Measurements from ENCODE around the gene MGAT5.

MGAT5 gene

DNA sequence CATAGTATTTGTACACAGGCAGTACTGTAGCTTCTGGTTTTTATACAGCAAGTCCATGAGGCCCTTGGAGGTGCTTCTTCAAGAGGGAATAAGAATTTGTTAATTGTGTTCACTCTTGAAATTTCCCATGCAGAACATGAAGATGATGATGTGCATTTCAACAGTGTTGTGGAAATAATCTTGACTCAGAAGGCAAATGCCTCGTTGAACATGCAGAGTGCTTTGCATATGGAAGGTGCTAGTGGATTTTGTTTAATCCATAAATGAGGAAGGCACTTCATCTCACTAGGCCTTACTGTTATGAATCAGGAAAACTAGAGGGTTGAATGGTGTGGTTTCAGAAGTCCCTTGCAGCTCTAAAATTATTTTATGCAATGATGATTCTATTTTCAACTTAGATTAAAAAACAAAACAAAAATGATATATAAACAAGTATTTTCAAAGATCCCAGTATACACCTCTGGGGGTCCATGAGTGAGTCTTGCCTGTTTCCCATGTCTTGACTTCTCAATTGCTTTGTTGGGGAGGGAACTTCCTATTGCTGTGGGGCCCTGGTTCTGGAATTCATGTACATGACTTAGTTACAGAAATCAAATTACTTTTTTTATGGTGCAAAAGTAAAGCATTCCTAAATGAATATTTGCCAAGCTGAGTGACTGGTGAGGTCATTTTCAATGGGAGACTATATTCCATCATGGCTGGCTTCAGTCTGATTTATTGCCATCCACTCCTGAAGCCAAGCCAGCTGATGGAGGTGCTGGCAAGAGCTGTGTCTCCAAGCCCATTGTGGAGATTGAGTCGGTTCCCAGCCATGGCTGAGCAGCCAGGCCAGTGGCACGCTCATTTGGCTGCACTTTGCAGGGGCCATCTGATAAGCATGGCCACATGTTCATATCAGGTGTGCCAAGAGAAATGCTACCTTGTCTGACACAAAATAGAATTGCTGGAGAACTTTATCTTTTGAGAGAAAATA, 56.5 kb downstream of the MGAT5 start:
- no CpG with 5 or more reads among the region's 3 CpGs for WGBS, 2 donors (ENCODE audit: extremely low coverage in 2 of 2, insufficient read length in 2 of 2, insufficient replicate concordance in 1 of 2)
- Histone ChIP-seq H3K14ac (ENCODE audit: low read length) (no peak overlapping the region), H2BK12ac (ENCODE audit: low read length) (no peak overlapping the region)

DNA sequence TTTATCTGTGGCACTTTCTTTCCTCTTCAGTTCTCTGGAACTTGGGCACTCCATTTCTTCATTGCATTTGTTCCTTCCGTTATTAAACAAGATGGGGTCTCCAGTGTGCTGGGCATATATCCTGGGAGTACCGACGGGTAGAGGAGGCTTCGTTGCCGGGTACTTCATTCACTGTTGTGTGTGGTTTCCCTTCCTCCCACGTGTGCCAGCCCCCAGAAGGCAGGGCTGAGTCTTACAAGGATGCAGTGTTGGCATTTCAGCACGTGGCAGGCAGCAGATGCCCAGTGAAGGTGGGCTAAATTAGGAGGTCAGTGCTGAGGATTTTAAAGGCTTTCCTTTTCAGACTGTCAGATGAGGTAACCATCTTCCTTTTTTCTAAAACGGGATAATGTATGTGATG, 58.6 kb downstream of the MGAT5 start:
- Histone ChIP-seq H3K4me2 (ENCODE audit: insufficient read depth, low read length, poor library complexity, severe bottlenecking) (no peak overlapping the region), H2BK12ac (ENCODE audit: low read length) (no peak overlapping the region), H3K36me3 (replicated peaks in 1 of 2; ENCODE audit: control insufficient read depth in 2 of 2, insufficient read depth in 2 of 2, low read length in 2 of 2) (peaks cover 0 to under 1% of the 10 kb centered on the region in 2 donors), H2BK5ac (ENCODE audit: low read length) (no peak overlapping the region), H3K4ac (ENCODE audit: low read length) (no peak overlapping the region), H4K8ac (ENCODE audit: low read depth, low read length) (no peak overlapping the region), H3K79me1 (ENCODE audit: low read depth, low read length) (no peaks in the 10 kb centered on the region), H3K4me1 (ENCODE audit: control insufficient read depth in 2 of 2, insufficient read depth in 1 of 2, low read depth in 1 of 2, low read length in 2 of 2) (no peaks in the 10 kb centered on the region), H4K91ac (ENCODE audit: low read depth, low read length, poor library complexity) (no peak overlapping the region), H2AFZ (ENCODE audit: low read length) (no peak overlapping the region), H2BK120ac (ENCODE audit: low read depth, low read length) (no peak overlapping the region), H3K18ac (ENCODE audit: low read length) (no peak overlapping the region), H3K23ac (ENCODE audit: low read depth, low read length, poor library complexity) (no peak overlapping the region), H3K27ac (replicated peaks; ENCODE audit: low read length) (no peak overlapping the region), H3K4me3 (ENCODE audit: low read length in 2 of 2) (no peak overlapping the region), H2BK15ac (ENCODE audit: low read length) (no peak overlapping the region), H3K9ac (ENCODE audit: low read depth, low read length, poor library complexity) (no peak overlapping the region), H3K14ac (ENCODE audit: low read length) (no peak overlapping the region), H3K9me3 (replicated peaks in 1 of 2; ENCODE audit: control insufficient read depth in 2 of 2, insufficient read depth in 1 of 2, low read depth in 1 of 2, low read length in 2 of 2) (peaks cover 0 to 9% of the 10 kb centered on the region in 2 donors), H2AK5ac (ENCODE audit: low read depth, low read length) (no peak overlapping the region), H3K27me3 (ENCODE audit: control insufficient read depth in 3 of 3, insufficient read depth in 3 of 3, low read depth in 1 of 3, low read length in 3 of 3) (no peaks in the 10 kb centered on the region)
- no CpG with 5 or more reads among the region's 8 CpGs for WGBS, 2 donors (ENCODE audit: extremely low coverage in 2 of 2, insufficient read length in 2 of 2, insufficient replicate concordance in 1 of 2)
- DNase-seq (ENCODE audit: low spot score): no peak

More for the DNA sequence above, 56.5 kb downstream of the MGAT5 start:
- H3K23ac ChIP-seq (ENCODE audit: low read depth, low read length, poor library complexity): no peak overlapping the region
- no peaks in the 10 kb centered on the region for H3K79me1 ChIP-seq (ENCODE audit: low read depth, low read length)
- H3K4me2 ChIP-seq (ENCODE audit: insufficient read depth, low read length, poor library complexity, severe bottlenecking): no peak overlapping the region
- H3K36me3 ChIP-seq (replicated peaks in 1 of 2; ENCODE audit: control insufficient read depth in 2 of 2, insufficient read depth in 2 of 2, low read length in 2 of 2): no peaks in the 10 kb centered on the region
- no peak overlapping the region for H2BK15ac ChIP-seq (ENCODE audit: low read length)
- no peaks in the 10 kb centered on the region for H3K4me1 ChIP-seq (ENCODE audit: control insufficient read depth in 2 of 2, insufficient read depth in 1 of 2, low read depth in 1 of 2, low read length in 2 of 2)
- H3K4ac ChIP-seq (ENCODE audit: low read length): no peak overlapping the region
- H4K91ac ChIP-seq (ENCODE audit: low read depth, low read length, poor library complexity): no peak overlapping the region
- H2BK120ac ChIP-seq (ENCODE audit: low read depth, low read length): no peak overlapping the region
- no peak overlapping the region for H3K4me3 ChIP-seq (ENCODE audit: low read length in 2 of 2)
- no peak overlapping the region for H3K18ac ChIP-seq (ENCODE audit: low read length)
- no peak overlapping the region for H2AFZ ChIP-seq (ENCODE audit: low read length)
- no peak overlapping the region for H2BK5ac ChIP-seq (ENCODE audit: low read length)
- no peak overlapping the region for H3K9ac ChIP-seq (ENCODE audit: low read depth, low read length, poor library complexity)
- H2AK5ac ChIP-seq (ENCODE audit: low read depth, low read length): no peak overlapping the region
- DNase-seq (ENCODE audit: low spot score): no peak
- no peak overlapping the region for H3K27ac ChIP-seq (replicated peaks; ENCODE audit: low read length)
- H4K8ac ChIP-seq (ENCODE audit: low read depth, low read length): no peak overlapping the region
- H3K9me3 ChIP-seq (replicated peaks in 1 of 2; ENCODE audit: control insufficient read depth in 2 of 2, insufficient read depth in 1 of 2, low read depth in 1 of 2, low read length in 2 of 2): peaks cover 0 to 9% of the 10 kb centered on the region in 2 donors
- no peaks in the 10 kb centered on the region for H3K27me3 ChIP-seq (ENCODE audit: control insufficient read depth in 3 of 3, insufficient read depth in 3 of 3, low read depth in 1 of 3, low read length in 3 of 3)

DNA sequence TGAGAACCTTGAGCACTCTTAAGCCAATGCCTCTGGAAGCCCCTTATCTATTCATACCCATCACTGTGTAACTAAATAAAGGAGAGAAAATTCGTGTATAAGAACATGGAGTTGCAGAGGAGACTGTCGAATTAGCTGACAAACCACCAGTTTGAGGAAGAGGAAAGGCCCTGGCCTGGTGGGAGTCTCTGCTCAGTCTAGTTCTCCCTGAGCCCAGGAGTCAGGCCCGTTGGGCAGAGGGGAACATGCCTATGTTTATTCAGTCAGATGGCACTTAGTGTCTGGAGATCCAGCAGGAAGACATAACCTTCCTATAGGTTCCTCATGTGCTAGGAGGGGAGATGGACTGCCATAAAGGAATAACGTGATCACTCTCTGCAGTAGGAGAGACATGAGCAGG, 60.3 kb downstream of the MGAT5 start:
- Histone ChIP-seq H2AK5ac (ENCODE audit: low read depth, low read length) (no peak overlapping the region), H3K9me3 (replicated peaks in 1 of 2; ENCODE audit: control insufficient read depth in 2 of 2, insufficient read depth in 1 of 2, low read depth in 1 of 2, low read length in 2 of 2) (peaks cover 0 to 4% of the 10 kb centered on the region in 2 donors), H2BK15ac (ENCODE audit: low read length) (no peak overlapping the region), H4K91ac (ENCODE audit: low read depth, low read length, poor library complexity) (no peak overlapping the region), H4K8ac (ENCODE audit: low read depth, low read length) (no peak overlapping the region), H2AFZ (ENCODE audit: low read length) (no peak overlapping the region), H3K14ac (ENCODE audit: low read length) (no peak overlapping the region), H3K9ac (ENCODE audit: low read depth, low read length, poor library complexity) (no peak overlapping the region), H3K4me2 (ENCODE audit: insufficient read depth, low read length, poor library complexity, severe bottlenecking) (no peak overlapping the region), H2BK5ac (ENCODE audit: low read length) (no peak overlapping the region), H3K23ac (ENCODE audit: low read depth, low read length, poor library complexity) (no peak overlapping the region), H3K79me1 (ENCODE audit: low read depth, low read length) (no peaks in the 10 kb centered on the region), H3K27me3 (ENCODE audit: control insufficient read depth in 3 of 3, insufficient read depth in 3 of 3, low read depth in 1 of 3, low read length in 3 of 3) (no peaks in the 10 kb centered on the region), H3K4me3 (ENCODE audit: low read length in 2 of 2) (no peak overlapping the region), H3K18ac (ENCODE audit: low read length) (no peak overlapping the region), H3K4ac (ENCODE audit: low read length) (no peak overlapping the region), H3K4me1 (ENCODE audit: control insufficient read depth in 2 of 2, insufficient read depth in 1 of 2, low read depth in 1 of 2, low read length in 2 of 2) (no peaks in the 10 kb centered on the region), H2BK12ac (ENCODE audit: low read length) (no peak overlapping the region), H3K36me3 (replicated peaks in 1 of 2; ENCODE audit: control insufficient read depth in 2 of 2, insufficient read depth in 2 of 2, low read length in 2 of 2) (peaks cover 8 to 10% of the 10 kb centered on the region in 2 donors), H2BK120ac (ENCODE audit: low read depth, low read length) (no peak overlapping the region), H3K27ac (replicated peaks; ENCODE audit: low read length) (no peak overlapping the region)
- no CpG with 5 or more reads among the region's 4 CpGs for WGBS, 2 donors (ENCODE audit: extremely low coverage in 2 of 2, insufficient read length in 2 of 2, insufficient replicate concordance in 1 of 2)
- no peak for DNase-seq (ENCODE audit: low spot score)

DNA sequence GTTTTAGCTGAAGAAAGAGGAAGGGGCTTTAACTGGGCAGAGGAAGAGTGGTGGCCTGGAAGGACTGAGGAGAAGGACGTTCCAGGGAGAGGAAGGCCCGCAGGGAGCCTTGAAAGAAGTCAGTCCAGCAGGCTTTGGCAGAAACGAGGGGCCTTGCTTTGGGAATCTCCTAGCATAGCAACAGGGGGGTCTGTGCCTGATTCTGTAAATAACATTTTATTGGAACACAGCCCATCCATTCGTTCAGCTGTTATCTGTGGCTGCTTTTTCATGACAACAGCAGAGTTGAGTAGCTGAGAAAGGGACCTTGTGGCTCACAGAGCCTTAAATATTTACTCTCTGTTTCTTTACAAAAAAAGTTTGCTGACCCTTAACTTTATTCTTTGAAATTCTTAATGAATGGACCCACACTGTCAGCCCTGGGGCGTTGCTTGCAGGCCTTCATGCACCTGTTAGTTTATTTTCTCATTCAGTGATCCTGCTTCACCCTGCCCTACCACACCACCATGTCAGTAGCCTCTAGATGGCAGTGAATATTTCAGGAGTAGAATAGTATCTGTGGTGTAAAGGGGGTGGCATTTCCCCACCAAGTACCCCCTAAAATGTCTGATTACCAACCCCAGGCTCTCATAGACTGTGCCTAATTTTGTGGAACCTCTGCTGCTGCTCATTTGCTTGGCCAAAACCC, 61.0 kb downstream of the MGAT5 start:
- Histone ChIP-seq H3K36me3 (replicated peaks in 1 of 2; ENCODE audit: control insufficient read depth in 2 of 2, insufficient read depth in 2 of 2, low read length in 2 of 2) (peaks cover 8 to 16% of the 10 kb centered on the region in 2 donors), H3K79me1 (ENCODE audit: low read depth, low read length) (no peaks in the 10 kb centered on the region), H3K4me1 (ENCODE audit: control insufficient read depth in 2 of 2, insufficient read depth in 1 of 2, low read depth in 1 of 2, low read length in 2 of 2) (no peaks in the 10 kb centered on the region), H2BK12ac (ENCODE audit: low read length) (no peak overlapping the region), H2AFZ (ENCODE audit: low read length) (no peak overlapping the region), H3K27me3 (ENCODE audit: control insufficient read depth in 3 of 3, insufficient read depth in 3 of 3, low read depth in 1 of 3, low read length in 3 of 3) (no peaks in the 10 kb centered on the region), H3K9ac (ENCODE audit: low read depth, low read length, poor library complexity) (no peak overlapping the region), H3K4me3 (ENCODE audit: low read length in 2 of 2) (no peak overlapping the region), H2BK5ac (ENCODE audit: low read length) (no peak overlapping the region), H3K27ac (replicated peaks; ENCODE audit: low read length) (no peak overlapping the region), H2AK5ac (ENCODE audit: low read depth, low read length) (no peak overlapping the region), H4K8ac (ENCODE audit: low read depth, low read length) (no peak overlapping the region), H3K18ac (ENCODE audit: low read length) (no peak overlapping the region), H3K4me2 (ENCODE audit: insufficient read depth, low read length, poor library complexity, severe bottlenecking) (no peak overlapping the region), H3K9me3 (replicated peaks in 1 of 2; ENCODE audit: control insufficient read depth in 2 of 2, insufficient read depth in 1 of 2, low read depth in 1 of 2, low read length in 2 of 2) (no peaks in the 10 kb centered on the region), H2BK15ac (ENCODE audit: low read length) (no peak overlapping the region), H3K14ac (ENCODE audit: low read length) (no peak overlapping the region), H3K4ac (ENCODE audit: low read length) (no peak overlapping the region), H4K91ac (ENCODE audit: low read depth, low read length, poor library complexity) (no peak overlapping the region), H3K23ac (ENCODE audit: low read depth, low read length, poor library complexity) (no peak overlapping the region), H2BK120ac (ENCODE audit: low read depth, low read length) (no peak overlapping the region)
- DNase-seq (ENCODE audit: low spot score): no peak
- WGBS, 2 donors (ENCODE audit: extremely low coverage in 2 of 2, insufficient read length in 2 of 2, insufficient replicate concordance in 1 of 2): no CpG with 5 or more reads among the region's 5 CpGs
